Mesodermal cell (in vitro differentiated cells): Measurements from ENCODE around the gene ATF3.

Experiments
- H3K27ac ChIP-seq: 2 replicates; pipeline ENCODE4 v1.7.0; 2013; ENCODE audit warnings: mild to moderate bottlenecking, low read depth, low read length, moderate library complexity; ENCODE audit not compliant: severe bottlenecking
- H3K36me3 ChIP-seq: 2 replicates; pipeline ENCODE4 v1.7.1; 2013; ENCODE audit warnings: mild to moderate bottlenecking, low read length, moderate library complexity; ENCODE audit not compliant: control insufficient read depth, insufficient read depth
- H3K4me1 ChIP-seq: one replicate; pipeline ENCODE4 v1.7.1; 2013; ENCODE audit warnings: mild to moderate bottlenecking, low read length; ENCODE audit not compliant: insufficient read depth, control insufficient read depth, poor library complexity, severe bottlenecking
- H3K4me3 ChIP-seq: 2 replicates; pipeline ENCODE4 v1.7.0; 2013; ENCODE audit warnings: low read length, control low read depth, mild to moderate bottlenecking; ENCODE audit not compliant: insufficient read depth, poor library complexity, severe bottlenecking; ENCODE audit errors: extremely low read depth
- H3K9me3 ChIP-seq: 2 replicates; pipeline ENCODE4 v1.7.1; 2013; ENCODE audit warnings: mild to moderate bottlenecking, low read length, moderate library complexity; ENCODE audit not compliant: control insufficient read depth
- WGBS, 2 experiments: methylation state at CpG; one replicate each; pipeline ENCODE4 v1.1.5; 2013; ENCODE audit warnings: missing lambda C conversion rate in 2 of 2; ENCODE audit not compliant: insufficient coverage in 2 of 2; 5-methylcytosine and 5-hydroxymethylcytosine counted together

The ATF3 gene

GRCh38 chr1:212574732-212575131 lies 33.8 kb upstream of the ATF3 start:
- WGBS, 2 experiments = 100% methylated on average over 1 of the region's 3 CpGs; no CpG with 5 or more reads in 1 of the 2 experiments
- Histone ChIP-seq H3K4me3 (no peak overlapping the region), H3K9me3 (no peaks in the 10 kb centered on the region), H3K4me1 (no peaks in the 10 kb centered on the region), H3K36me3 (no peaks in the 10 kb centered on the region), H3K27ac (no peak overlapping the region)

GRCh38 chr1:212575333-212575732 lies 33.2 kb upstream of the ATF3 start:
- H3K36me3 ChIP-seq = no peaks in the 10 kb centered on the region
- no peak overlapping the region for H3K4me3 ChIP-seq
- no CpG with 5 or more reads among the region's 2 CpGs for WGBS, 2 experiments
- H3K9me3 ChIP-seq = no peaks in the 10 kb centered on the region
- no peaks in the 10 kb centered on the region for H3K4me1 ChIP-seq
- no peak overlapping the region for H3K27ac ChIP-seq

- Histone ChIP-seq H3K9me3 (no peaks in the 10 kb centered on the region), H3K27ac (no peak overlapping the region), H3K36me3 (no peaks in the 10 kb centered on the region), H3K4me1 (no peaks in the 10 kb centered on the region), H3K4me3 (no peak overlapping the region)
- no CpG with 5 or more reads among the region's 1 CpG for WGBS, 2 experiments
Observed at GRCh38 chr1:212578041-212578440, 30.5 kb upstream of the ATF3 start.

GRCh38 chr1:212581034-212581433 lies 27.5 kb upstream of the ATF3 start:
- no peak overlapping the region for H3K4me3 ChIP-seq
- no peaks in the 10 kb centered on the region for H3K4me1 ChIP-seq
- no peaks in the 10 kb centered on the region for H3K36me3 ChIP-seq
- 90 to 100% methylated on average over 3 to 8 of the region's 8 CpGs for WGBS, 2 experiments
- H3K27ac ChIP-seq = no peak overlapping the region
- no peaks in the 10 kb centered on the region for H3K9me3 ChIP-seq

- peaks cover 1% of the 10 kb centered on the region for H3K4me1 ChIP-seq
- no peak overlapping the region for H3K27ac ChIP-seq
- no peaks in the 10 kb centered on the region for H3K9me3 ChIP-seq
- WGBS, 2 experiments = 87 to 93% methylated on average over 4 to 5 of the region's 5 CpGs
- no peak overlapping the region for H3K4me3 ChIP-seq
- no peaks in the 10 kb centered on the region for H3K36me3 ChIP-seq
Observed at GRCh38 chr1:212582291-212582690, 26.3 kb upstream of the ATF3 start.

GRCh38 chr1:212582808-212583615 lies 25.5 kb upstream of the ATF3 start:
- Histone ChIP-seq H3K4me3 (no peak overlapping the region), H3K9me3 (no peaks in the 10 kb centered on the region), H3K4me1 (peaks cover 4% of the 10 kb centered on the region), H3K36me3 (no peaks in the 10 kb centered on the region), H3K27ac (no peak overlapping the region)
- WGBS, 2 experiments = 92 to 97% methylated on average over 6 of the region's 7 CpGs

GRCh38 chr1:212583643-212584042 lies 24.9 kb upstream of the ATF3 start:
- no peak overlapping the region for H3K27ac ChIP-seq
- no peaks in the 10 kb centered on the region for H3K9me3 ChIP-seq
- H3K4me1 ChIP-seq = peaks cover 4% of the 10 kb centered on the region
- WGBS, 2 experiments = 100% methylated on average over 1 to 2 of the region's 7 CpGs
- H3K4me3 ChIP-seq = no peak overlapping the region
- H3K36me3 ChIP-seq = no peaks in the 10 kb centered on the region

GRCh38 chr1:212584092-212584886 lies 24.3 kb upstream of the ATF3 start:
- H3K9me3 ChIP-seq = no peaks in the 10 kb centered on the region
- no peak overlapping the region for H3K27ac ChIP-seq
- H3K4me1 ChIP-seq = peaks cover 4% of the 10 kb centered on the region
- H3K4me3 ChIP-seq = no peak overlapping the region
- WGBS, 2 experiments = 83 to 90% methylated on average over 2 to 4 of the region's 5 CpGs
- no peaks in the 10 kb centered on the region for H3K36me3 ChIP-seq

- WGBS, 2 experiments = 92 to 96% methylated on average over 5 of the region's 6 CpGs
- Histone ChIP-seq H3K36me3 (no peaks in the 10 kb centered on the region), H3K27ac (no peak overlapping the region), H3K4me1 (peaks cover 4% of the 10 kb centered on the region), H3K4me3 (no peak overlapping the region), H3K9me3 (no peaks in the 10 kb centered on the region)
Observed at GRCh38 chr1:212585210-212585609, 23.4 kb upstream of the ATF3 start.

- Histone ChIP-seq H3K36me3 (no peaks in the 10 kb centered on the region), H3K4me1 (peaks cover 4% of the 10 kb centered on the region), H3K27ac (no peak overlapping the region), H3K4me3 (no peak overlapping the region), H3K9me3 (no peaks in the 10 kb centered on the region)
- 76 to 86% methylated on average over 6 to 7 of the region's 7 CpGs for WGBS, 2 experiments
Observed at GRCh38 chr1:212586206-212587015, 22.1 kb upstream of the ATF3 start.
